Hepatocyte (in vitro differentiated cells): ENCODE measurements around the gene GFY. TPM values are rescaled to one million over a fixed set of nuclear protein-coding genes. Genes with fewer than 3 reads are reported as not detected.

Experiments
- DNase-seq: peaks from one replicate; pipeline ENCODE4 v3.0.0-alpha.2; 2016; ENCODE audit warnings: low spot score
- H2AFZ ChIP-seq: fragments of 200-600 bp; sonication (generic); 2 replicates; pipeline ENCODE4 v1.6.0; 2016; ENCODE audit warnings: antibody characterized with exemption, mild to moderate bottlenecking
- H3K27ac ChIP-seq: fragments of 200-600 bp; sonication (generic); 2 replicates; pipeline ENCODE4 v1.5.1; 2016; ENCODE audit warnings: mild to moderate bottlenecking
- H3K27me3 ChIP-seq: fragments of 200-600 bp; sonication (generic); 2 replicates; pipeline ENCODE4 v1.6.1; 2016
- H3K36me3 ChIP-seq: fragments of 200-600 bp; sonication (generic); replicated peaks from 2 replicates; pipeline ENCODE4 v1.5.1; 2016; ENCODE audit warnings: low read depth; ENCODE audit not compliant: insufficient read depth
- H3K4me1 ChIP-seq: fragments of 200-600 bp; sonication (generic); 2 replicates; pipeline ENCODE4 v1.5.1; 2016; ENCODE audit warnings: mild to moderate bottlenecking, moderate library complexity; ENCODE audit not compliant: insufficient read depth
- H3K4me2 ChIP-seq: fragments of 200-600 bp; sonication (generic); 2 replicates; pipeline ENCODE4 v1.6.0; 2016
- H3K4me3 ChIP-seq: fragments of 200-600 bp; sonication (generic); 2 replicates; pipeline ENCODE4 v1.5.1; 2016; ENCODE audit warnings: mild to moderate bottlenecking
- H3K79me2 ChIP-seq: fragments of 200-600 bp; sonication (generic); 2 replicates; pipeline ENCODE4 v1.6.0; 2017; ENCODE audit warnings: mild to moderate bottlenecking
- H3K9me2 ChIP-seq: fragments of 200-600 bp; sonication (generic); replicated peaks from 2 replicates; pipeline ENCODE4 v1.6.0; 2017; ENCODE audit warnings: mild to moderate bottlenecking; ENCODE audit not compliant: insufficient read depth
- H3K9me3 ChIP-seq: fragments of 200-600 bp; sonication (generic); 2 replicates; pipeline ENCODE4 v1.5.1; 2016; ENCODE audit warnings: low read depth, mild to moderate bottlenecking
- H4K20me1 ChIP-seq: fragments of 200-600 bp; sonication (generic); 2 replicates; pipeline ENCODE4 v1.6.0; 2016; ENCODE audit warnings: mild to moderate bottlenecking; ENCODE audit not compliant: insufficient read depth, poor library complexity, severe bottlenecking
- CTCF ChIP-seq: fragments of 200-600 bp; sonication (generic); IDR thresholded peaks from 2 replicates; pipeline ENCODE4 v1.5.1; 2016; ENCODE audit warnings: antibody characterized with exemption, mild to moderate bottlenecking; ENCODE audit not compliant: poor library complexity
- EZH2 ChIP-seq: fragments of 200-600 bp; sonication (generic); IDR thresholded peaks from 2 replicates; pipeline ENCODE4 v1.6.1; 2016; ENCODE audit warnings: antibody characterized with exemption, mild to moderate bottlenecking, borderline replicate concordance
- EZH2phosphoT487 ChIP-seq: fragments of 200-600 bp; sonication (generic); IDR thresholded peaks from one replicate; pipeline ENCODE4 v1.6.1; 2018; ENCODE audit warnings: antibody characterized with exemption, mild to moderate bottlenecking, low read depth, moderate library complexity; ENCODE audit not compliant: unreplicated experiment, severe bottlenecking
- WGBS: methylation state at CpG from one replicate; pipeline ENCODE4 v1.1.6; 2016; ENCODE audit warnings: low lambda C conversion rate; ENCODE audit errors: missing lambda C conversion rate; 5-methylcytosine and 5-hydroxymethylcytosine counted together
- polyA plus RNA-seq: library from polyadenylated mRNA; unstranded; fragments of >200 nt; fragmentation: Nextera tagmentation; extraction: Ambion mirVana; gene quantifications from 2 replicates; pipeline ENCODE4 v1.2.1, GENCODE V29; 2016
- total RNA-seq: library from RNA; depleted of rRNA; stranded (reverse); fragments of >200 nt; gene quantifications from 2 replicates; pipeline ENCODE4 v1.2.3, GENCODE V29; 2014

GFY gene
- total and polyA plus RNA-seq, 2 experiments from 2014 or later = not detected

GRCh38 chr19:49425922-49426592 is 869 bp downstream of the GFY start:
- Histone ChIP-seq H3K4me2 (no peak overlapping the region), H3K27me3 (peaks cover 98% of the 10 kb centered on the region), H3K4me1 (peaks cover 10% of the 10 kb centered on the region), H3K36me3 (no peaks in the 10 kb centered on the region), H3K9me3 (no peaks in the 10 kb centered on the region), H3K9me2 (no peaks in the 10 kb centered on the region), H4K20me1 (no peaks in the 10 kb centered on the region), H3K27ac (no peak overlapping the region), H3K79me2 (no peaks in the 10 kb centered on the region), H3K4me3 (no peak overlapping the region), H2AFZ (no peak overlapping the region)
- TF ChIP-seq EZH2 = no peak
- TF ChIP-seq EZH2phosphoT487 = no peak
- no peak for TF ChIP-seq CTCF
- no peak for DNase-seq
- WGBS = 9% methylated on average over 29 of the region's 30 CpGs

GRCh38 chr19:49427339-49427738 is 2.2 kb downstream of the GFY start:
- no peak overlapping the region for H3K27ac ChIP-seq
- 83% methylated on average over 10 of the region's 12 CpGs for WGBS
- no peak overlapping the region for H3K4me2 ChIP-seq

GRCh38 chr19:49427855-49428546 is 2.8 kb downstream of the GFY start:
- Histone ChIP-seq H3K9me2 (no peaks in the 10 kb centered on the region), H2AFZ (peak overlapping the region; percentile 60), H3K36me3 (no peaks in the 10 kb centered on the region), H3K4me1 (peaks cover 7% of the 10 kb centered on the region), H3K27me3 (peaks cover 99% of the 10 kb centered on the region), H3K79me2 (no peaks in the 10 kb centered on the region), H3K27ac (no peak overlapping the region), H3K4me2 (peak overlapping the region; percentile 80), H3K9me3 (no peaks in the 10 kb centered on the region), H3K4me3 (no peak overlapping the region), H4K20me1 (no peaks in the 10 kb centered on the region)
- 4% methylated on average over 45 of the region's 45 CpGs for WGBS
- DNase-seq = no peak
- no peak for TF ChIP-seq EZH2phosphoT487
- no peak for TF ChIP-seq CTCF
- TF ChIP-seq EZH2 = peak; percentile 92

More at GRCh38 chr19:49427339-49427738, 2.2 kb downstream of the GFY start:
- Histone ChIP-seq H4K20me1 (no peaks in the 10 kb centered on the region), H3K9me3 (no peaks in the 10 kb centered on the region), H3K9me2 (no peaks in the 10 kb centered on the region), H3K4me1 (peaks cover 10% of the 10 kb centered on the region), H3K36me3 (no peaks in the 10 kb centered on the region), H3K79me2 (no peaks in the 10 kb centered on the region), H2AFZ (no peak overlapping the region), H3K4me3 (no peak overlapping the region), H3K27me3 (peaks cover 99% of the 10 kb centered on the region)
- no peak for DNase-seq
- TF ChIP-seq EZH2 = no peak
- no peak for TF ChIP-seq CTCF
- no peak for TF ChIP-seq EZH2phosphoT487
